GM18858 (cell line): ENCODE measurements around the gene CYP39A1.

ENCODE experiments used
- ATAC-seq: cut with Tn5 transposase; IDR thresholded peaks from one replicate; pipeline ENCODE4 v1.9.1; 2021; ENCODE audit not compliant: unreplicated experiment

The CYP39A1 gene

DNA sequence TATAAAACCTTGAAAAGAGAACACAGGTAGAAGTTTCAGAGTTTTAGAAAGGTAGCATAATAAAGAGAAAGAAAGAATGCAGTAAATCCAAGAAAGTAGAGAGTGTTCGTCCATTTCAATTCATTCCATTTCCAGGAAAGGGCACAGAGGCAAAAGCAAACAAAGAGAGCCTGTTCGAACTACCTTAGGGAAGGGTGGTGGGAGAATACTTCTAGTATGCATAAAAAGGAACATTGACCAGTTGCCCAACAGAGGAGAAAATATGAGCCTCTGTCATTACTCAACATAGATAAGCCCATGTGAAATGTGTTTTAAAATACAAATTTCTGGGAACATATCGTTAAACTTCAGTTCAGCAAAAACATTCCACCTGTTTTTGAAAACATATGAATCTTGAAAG lies 60.6 kb downstream of the CYP39A1 start:
- no peak for ATAC-seq

DNA sequence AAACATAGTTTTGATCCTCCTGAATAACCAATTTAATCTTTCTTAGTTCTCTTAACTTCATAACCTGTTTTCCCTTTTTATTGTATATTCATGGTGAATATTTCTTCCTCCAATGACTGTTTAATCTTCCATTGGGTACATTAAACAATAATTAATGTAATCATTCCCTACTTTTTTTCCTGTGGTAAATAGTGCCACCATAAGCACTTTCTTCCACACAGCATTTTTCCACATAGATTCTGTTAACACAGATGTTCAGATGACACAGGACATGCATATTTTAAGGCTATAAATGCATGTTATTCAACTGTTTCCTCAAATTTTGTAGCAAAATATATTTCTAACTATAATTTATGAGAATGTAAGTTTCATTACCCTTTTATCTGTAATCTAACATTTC lies 61.9 kb downstream of the CYP39A1 start:
- ATAC-seq = no peak

DNA sequence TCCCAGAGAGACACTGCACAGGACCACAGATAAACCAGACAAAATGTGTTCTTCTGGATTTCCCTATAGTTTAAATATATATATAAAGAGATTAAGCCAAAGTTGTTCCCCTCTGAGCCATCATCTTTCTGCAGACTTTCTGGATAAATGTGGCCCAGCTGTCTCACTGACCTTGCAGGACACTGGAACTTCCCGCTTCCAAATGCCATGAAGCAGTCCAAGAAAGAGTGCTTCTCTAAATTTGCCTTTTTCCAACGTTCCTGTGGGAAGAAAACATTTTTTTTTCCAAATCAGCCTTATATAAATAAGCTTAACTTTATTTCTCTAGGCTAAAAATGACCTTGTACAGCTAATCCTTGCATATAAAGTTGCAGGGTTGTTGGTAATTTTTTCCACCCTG lies 65.7 kb downstream of the CYP39A1 start:
- no peak for ATAC-seq

DNA sequence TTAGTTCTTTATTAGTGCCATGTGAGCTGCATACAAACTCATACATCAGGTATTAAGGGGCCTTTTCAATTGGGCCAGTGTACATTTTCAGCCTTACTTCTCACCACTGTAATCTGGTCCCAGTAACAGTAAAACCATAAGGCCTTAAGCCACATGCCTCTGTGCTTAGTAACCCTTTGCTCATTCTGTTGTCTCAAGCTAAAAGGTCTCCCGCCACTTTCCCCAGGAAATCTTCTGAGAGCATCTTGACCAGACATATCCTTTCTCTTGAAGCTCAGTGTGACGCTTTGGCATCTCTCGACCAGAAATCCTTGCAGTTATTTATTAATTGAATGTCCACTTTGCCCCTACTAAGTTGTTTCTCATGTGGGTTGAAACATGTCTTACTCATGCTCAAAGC lies 68.0 kb downstream of the CYP39A1 start:
- no peak for ATAC-seq

DNA sequence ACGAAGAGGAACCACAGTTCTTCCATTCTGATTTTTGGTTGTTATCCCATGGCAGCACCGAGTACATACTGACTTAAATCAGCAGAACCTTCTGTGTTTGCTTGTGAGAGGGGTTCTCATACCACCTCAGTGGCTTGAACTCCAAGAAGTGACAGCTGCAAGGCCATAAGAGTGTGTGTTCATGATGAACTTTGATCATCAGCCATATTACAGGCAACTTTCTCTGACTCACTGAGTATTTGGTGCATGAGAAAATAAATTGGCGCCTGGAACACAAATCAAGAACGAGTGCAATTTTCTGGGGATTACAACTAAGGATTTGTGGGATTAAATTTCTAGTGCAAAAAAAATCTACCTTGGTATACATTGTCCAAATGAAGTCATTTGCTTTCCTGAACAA lies 68.9 kb downstream of the CYP39A1 start:
- ATAC-seq = no peak

DNA sequence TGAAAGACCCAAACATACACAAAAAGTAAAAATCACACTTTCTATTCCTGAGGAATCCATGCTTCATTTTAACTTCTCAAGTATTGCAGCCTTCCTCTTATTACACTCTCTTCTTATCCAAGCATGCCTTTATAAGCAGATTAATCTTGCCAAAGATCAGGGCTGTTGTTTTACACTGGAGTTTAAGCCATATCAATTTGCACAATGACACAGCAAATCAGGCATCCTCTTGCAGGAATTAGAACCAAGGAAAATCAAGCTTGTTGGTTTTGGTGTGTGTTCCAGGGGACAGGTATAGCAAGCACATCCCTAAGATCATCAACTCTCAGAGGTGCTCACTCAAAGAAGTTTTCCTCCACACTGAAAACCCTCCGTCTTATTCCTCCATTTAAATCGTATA lies 69.5 kb downstream of the CYP39A1 start:
- ATAC-seq = no peak

DNA sequence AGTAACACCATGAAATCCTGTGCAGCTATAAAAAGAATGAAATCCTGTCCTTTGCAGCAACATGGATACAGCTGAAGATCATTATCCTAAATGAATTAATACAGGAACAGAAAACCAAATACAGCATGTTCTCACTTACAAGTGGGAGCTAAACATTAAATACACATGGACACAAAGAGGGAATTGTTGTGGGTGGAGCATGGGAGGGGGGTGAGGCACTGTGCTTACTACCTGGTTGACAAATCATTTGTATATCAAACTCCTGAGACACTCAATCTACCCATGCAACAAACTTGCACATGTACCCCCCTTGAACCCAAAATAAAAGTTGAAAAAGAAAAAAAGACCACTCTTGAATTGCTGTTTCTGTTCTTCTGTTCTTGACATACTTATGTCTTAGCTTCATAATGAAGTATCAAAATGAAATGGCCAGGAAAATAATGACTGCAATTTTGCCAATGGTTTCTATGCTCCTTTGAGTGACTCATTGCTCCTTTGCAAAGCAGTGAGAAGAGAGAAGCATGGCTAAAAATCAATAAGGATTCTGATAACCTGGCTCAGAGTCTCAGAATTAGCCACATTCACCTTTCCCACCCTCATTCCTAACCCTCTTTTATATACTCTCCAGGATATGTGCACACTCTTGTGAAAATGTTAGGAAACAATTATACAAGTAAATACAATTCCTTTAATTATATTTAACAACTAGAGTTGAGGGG lies 71.0 kb downstream of the CYP39A1 start:
- no peak for ATAC-seq

DNA sequence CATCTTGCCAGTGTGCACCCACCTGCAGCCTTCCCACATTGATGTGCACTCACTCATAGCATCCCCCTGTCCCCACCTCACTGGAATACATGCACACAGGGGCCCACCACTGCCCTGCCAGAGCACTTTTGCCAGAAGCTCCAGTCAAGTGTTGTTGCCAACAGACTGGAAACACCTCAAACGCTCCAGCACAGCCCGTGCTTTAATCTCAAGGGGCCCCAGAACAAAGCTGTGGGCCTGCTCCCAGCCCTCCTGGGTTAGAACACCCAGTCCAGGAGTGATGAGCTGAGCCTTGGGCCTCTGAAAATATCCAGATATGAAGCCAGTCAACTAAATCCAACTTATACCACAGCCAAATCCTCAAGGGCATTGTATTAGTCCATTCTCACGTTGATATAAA lies 77.1 kb downstream of the CYP39A1 start:
- ATAC-seq = no peak

DNA sequence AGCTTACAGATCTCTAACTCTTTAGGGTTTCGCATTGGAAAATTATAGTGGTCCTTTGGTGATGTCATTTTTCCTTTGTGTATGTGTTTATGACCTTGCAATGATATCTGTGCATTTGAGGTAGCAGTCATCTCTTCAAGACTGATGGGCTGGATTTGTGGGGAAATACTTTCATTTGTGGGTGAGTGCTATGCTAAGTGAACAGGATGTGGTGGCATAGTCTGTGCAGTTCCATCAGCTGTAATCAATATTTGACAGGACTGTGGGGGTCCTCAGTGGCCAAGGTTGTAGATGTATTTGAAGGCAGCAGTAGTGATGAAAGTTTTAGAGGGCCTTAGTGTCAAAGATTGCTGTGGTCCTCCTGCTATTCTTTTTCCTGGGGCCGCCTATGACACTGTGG lies 79.5 kb downstream of the CYP39A1 start:
- no peak for ATAC-seq

DNA sequence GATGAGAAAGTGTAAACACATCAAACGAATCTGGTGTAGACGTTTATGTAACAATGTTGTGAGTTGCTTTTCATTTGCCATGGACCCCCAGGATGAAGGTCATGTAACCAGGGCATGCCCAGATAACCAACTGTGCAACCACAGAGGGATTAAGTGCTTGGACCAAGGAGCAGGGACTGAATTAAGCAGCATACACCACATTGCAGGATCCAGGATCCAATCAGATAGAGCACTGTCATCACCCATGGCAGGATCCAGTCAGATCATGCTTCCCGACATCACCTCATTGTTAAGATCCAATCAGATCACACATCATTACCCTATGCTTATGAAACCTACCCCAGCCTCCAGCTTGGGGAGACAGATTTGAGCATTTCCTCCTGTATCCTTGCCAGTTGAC lies 87.1 kb downstream of the CYP39A1 start:
- ATAC-seq = no peak

DNA sequence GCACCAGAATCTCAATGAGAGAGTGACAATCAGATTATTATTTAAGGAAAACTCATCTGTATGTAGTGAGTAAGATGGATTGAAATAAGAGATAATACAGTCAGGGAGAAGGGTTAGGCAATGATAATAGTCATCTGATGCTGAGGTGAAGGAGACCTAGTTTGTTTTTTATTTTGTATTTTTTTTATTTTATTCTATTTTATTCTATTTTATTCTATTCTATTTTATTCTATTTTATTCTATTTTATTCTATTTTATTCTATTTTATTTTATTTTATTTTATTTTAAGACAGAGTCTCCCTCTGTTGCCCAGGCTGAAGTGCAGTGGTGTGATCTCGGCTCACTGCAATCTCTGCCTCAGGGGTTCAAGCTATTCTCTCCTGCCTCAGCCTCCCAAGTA lies 88.7 kb downstream of the CYP39A1 start:
- ATAC-seq = no peak

DNA sequence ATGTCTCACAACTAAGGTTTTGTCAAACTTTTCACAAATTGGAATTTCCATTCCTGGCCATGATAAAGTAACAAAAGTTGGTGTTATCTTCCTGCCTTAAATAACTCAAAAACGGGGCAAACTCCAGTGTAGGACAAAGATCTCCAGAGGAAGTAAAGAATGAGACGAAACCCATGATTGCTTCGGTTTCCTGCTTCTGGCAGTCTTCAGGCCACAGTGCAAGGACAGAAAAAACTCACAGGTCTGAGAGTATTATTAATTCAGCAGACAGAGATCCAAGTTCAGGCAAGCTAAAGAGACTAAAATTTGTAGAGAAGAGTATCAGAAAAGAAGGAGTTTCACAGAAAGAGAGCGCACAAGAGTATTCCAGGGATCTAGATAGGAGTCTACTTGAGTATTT lies 96.6 kb downstream of the CYP39A1 start:
- ATAC-seq = no peak

DNA sequence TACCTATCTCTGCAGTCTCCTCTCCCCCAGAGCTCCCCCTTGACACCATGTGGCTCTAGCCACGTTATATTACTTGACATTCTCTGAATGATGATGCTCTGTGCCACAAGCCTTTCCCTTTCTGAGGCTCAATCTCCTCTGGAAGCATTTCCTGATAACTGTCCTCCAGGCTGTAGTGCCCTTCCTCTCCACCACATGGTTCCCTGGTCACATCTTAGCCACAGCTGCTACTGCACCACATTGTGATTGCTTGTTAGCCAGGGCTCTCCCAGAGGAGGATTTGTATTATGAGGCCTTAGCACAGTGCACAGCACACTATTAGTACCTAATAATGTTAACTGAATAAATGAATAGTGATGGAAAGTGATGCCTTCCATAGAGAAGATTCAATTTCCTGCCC lies 97.5 kb downstream of the CYP39A1 start:
- ATAC-seq = no peak

DNA sequence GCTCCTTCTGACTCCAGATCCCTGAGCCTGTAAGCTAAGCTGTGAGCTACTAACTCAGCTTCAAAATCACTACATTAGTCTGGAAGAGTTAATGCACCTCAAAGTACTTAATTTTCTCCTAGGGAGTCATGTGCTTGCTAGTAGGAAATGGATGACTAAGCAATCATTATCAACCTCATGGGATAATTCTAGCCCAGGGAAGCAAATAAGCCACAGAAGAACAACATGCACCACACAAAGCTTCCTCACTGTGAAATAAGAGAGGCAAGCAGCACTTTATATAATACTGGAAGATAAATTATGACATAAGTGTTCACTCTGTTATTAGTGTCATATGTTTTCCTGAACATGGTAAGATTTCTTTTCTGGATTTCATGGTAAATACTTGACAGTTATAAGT lies 103.5 kb downstream of the CYP39A1 start:
- no peak for ATAC-seq

DNA sequence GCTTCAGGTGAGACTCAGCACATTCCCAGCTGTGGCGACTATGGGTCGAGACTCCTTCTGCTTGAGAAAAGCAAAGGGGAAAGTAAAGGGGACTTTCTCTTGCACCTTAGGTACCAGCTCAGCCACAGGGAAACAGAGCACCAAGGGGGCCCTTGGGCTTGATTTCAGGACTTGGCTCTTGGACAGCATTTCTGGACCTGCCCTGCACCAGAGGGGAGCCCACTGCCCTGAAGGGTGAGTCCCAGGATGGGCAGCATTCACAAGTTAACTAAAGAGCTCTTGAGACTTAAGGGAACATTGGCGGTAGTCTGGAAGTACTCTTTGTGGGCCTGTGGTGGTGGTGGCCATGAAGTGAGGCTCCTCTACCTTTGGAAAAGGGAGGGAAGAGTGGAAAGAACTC lies 111.1 kb downstream of the CYP39A1 start:
- ATAC-seq = no peak

DNA sequence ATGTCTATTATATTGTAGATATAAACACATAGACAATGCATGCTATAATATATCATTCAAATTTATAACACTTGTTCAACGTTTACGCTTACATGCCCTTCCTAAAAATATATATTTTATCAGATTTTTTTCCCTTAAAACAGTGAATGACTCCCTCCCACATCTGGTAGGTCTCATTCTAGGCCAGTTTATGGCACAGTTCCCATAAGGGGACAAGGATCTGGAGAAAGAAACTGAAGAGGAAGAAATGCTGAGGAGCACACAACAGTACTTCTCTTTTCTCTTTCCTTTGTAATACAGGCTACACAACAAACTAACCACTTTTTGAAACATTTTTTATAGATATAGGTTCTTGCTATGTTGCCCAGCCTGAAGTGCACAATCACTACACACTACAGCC lies 112.8 kb downstream of the CYP39A1 start:
- ATAC-seq = no peak

DNA sequence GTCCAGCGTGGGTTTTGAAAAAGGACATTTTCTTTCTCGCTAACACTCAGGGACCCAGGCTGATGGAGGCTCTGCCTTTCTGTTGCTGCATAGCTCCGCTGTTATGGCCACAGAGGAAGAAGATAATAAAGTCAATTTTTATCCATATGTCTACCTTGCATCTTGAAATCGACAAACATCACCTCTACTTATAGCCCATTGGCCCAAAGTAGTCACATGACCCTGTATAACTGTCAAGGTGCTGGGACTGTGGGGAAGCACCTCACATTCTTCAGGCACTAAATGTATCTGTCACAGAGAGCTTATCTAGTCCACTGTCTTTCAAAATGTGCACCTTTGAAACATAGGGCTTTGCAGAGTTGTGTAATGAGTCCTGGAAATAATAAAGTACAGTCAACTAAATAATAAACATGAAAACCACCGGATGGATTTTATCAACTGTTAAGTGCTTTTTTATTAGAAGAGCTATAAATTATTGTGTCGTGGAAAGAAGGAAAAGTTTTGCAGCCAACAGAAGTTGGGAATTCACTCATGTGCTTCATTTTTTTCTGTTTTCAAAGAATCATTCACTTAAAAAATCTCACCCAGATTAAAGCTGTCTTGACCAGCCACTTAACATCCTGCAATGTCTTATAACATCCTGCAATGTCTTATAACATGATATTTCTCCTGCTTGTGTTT lies 113.7 kb downstream of the CYP39A1 start:
- ATAC-seq = no peak

DNA sequence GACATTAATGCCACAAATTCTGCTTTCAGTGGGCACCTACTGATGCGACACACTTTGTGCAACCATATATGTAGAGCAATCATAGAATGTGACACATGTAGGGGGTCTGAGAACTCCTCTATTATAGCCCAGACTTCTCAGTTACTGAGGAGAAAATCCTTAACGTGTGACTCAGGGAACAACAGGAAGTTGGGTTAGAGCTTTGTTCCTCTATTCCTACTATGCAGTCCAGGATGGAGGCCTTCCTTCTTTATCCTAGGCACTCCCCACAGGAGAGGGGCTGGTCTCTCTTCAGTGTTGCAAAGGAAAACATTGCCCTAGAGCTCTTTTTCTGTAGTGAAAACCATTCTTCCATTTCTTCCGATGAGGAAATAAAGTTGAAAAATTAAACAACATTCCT lies 121.7 kb downstream of the CYP39A1 start:
- ATAC-seq = no peak

DNA sequence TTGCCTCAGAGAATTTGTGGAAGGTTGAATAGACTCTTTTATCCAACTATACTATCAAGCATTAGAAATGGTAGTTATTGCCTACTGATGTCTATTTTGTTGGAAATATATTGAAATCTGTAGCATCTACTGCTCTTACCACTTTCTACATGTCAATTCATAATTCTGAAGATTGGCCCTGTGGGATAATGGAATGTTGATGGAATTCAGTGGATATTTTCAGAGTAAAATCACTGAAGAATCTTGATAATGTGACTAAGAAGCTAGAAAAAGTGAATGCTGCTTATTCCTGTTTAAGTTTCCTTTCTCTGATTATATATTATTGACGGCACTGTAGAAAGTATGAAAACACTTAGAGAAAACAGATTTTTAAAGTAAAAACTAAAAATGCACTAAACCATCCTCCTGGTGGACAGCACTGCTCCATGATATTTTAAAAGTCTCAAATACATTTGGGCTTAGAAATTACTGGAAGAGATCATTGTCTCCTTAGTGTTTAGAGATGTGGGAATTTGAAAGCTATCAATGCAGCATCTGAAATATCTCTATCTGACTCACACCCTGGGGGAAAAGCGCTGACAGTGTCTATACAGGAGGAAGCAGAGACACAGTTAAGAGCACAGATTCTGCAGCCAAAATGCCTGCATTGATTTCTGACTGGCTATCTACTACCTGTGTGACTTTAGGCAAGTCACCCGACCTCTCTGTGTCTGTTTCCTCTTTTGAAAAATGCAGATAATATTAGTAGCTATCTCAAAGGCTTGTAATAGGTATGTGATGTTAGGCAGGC lies 123.5 kb downstream of the CYP39A1 start:
- ATAC-seq = no peak

DNA sequence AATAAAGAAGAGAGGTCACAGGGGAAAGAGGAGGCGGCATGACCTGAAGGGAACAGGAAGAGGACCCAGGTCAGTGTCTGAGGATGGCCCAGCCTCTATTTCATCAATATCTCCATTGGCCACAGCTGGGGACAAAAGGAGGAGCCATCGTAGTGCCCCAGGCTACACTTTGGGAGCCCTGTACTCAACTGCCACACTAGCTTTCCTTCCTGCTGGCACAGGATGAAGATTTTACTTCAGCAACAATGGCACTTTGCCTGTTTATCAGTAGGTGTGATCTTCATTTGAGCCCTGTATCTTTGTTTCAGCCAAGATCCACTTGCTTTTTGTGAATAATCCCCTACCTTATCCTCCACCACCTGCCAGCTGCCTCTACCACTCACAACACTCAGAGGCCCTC lies 126.0 kb downstream of the CYP39A1 start:
- ATAC-seq = no peak

DNA sequence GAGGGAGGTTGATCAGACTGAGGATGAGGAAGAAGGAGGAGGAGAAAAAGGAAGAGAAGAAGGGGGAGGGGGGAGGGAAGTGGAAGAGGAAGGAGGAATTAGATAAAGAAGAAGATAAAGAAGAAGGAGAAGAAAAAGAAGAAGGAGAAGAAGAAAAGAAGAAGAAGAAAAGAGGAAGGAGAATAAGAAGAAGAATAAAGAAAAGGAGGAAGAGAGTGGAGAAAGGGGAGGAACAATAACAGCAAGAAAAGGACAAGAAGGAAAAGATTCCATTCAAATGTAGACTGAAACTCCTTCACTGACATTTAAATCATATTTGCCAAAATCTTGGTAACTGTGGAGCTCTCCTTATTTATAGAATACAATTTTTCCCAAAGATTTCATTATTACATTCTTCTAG lies 127.0 kb downstream of the CYP39A1 start:
- no peak for ATAC-seq

DNA sequence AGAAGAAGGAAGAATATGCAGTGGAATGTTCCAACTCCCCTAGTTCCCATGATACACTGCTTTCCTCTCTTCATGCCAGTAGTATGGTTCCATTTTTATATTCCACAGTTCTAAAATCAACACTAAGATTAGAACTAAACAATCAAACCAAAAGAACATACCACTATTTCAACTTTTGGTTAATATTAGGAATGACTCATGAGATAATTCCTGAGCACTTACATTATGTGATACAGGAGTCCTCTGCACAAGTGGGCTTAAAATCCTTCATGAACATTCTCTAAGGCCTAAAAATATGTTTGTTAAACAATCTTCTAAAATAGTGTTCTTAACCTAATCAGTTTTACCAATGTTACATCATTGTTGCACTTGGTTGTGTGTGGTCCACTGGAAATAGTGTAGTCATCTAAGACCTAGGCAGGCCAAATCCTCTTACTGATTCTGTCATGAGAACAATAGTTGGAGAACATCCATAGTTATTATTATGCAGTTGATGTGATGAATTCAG lies 131.1 kb downstream of the CYP39A1 start:
- ATAC-seq = no peak
